GM12878 (cell line): Measurements from ENCODE around the gene RAC3. TPM values are rescaled to one million over a fixed set of nuclear protein-coding genes. Genes with fewer than 3 reads are reported as not detected.

Source experiments
- ATAC-seq: fragments of 200-7000 bp; cut with Tn5 transposase; 3 replicates; pipeline ENCODE4 v1.9.1; 2020; ENCODE audit warnings: mild to moderate bottlenecking, moderate library complexity
- BruUV-seq: library from RNA; stranded (reverse); fragments of 400-500 nt; replicated peaks from 2 replicates; lab custom pipeline; 2021; lab: Mats Ljungman, UMichigan
- CTCF ChIA-PET: fragments of 300-600 bp; sonication (Branson Sonifier 250); formaldehyde crosslinking; extraction: SDS; loops from one replicate; lab custom pipeline; 2021; ENCODE audit warnings: inconsistent platforms; lab: Yijun Ruan, JAX
- POLR2A ChIA-PET: fragments of 350-600 bp; formaldehyde crosslinking; extraction: SDS; loops from one replicate; lab custom pipeline; 2021; ENCODE audit warnings: inconsistent platforms; lab: Charles Lee
- RAD21 ChIA-PET: fragments of 300-600 bp; sonication (Branson Sonifier 250); formaldehyde crosslinking; loops from one replicate; lab custom pipeline; 2023; ENCODE audit warnings: antibody characterized with exemption; ENCODE audit not compliant: unreplicated experiment; lab: Charles Lee
- SMC1A ChIA-PET: fragments of 300-600 bp; sonication (Branson Sonifier 250); formaldehyde crosslinking; loops from one replicate; lab custom pipeline; 2023; ENCODE audit not compliant: unreplicated experiment, uncharacterized antibody; lab: Charles Lee
- DNase-seq: peaks from one replicate; pipeline ENCODE4 v3.0.0-alpha.2; 2011; ENCODE audit warnings: low read depth, low spot score
- FAIRE-seq: peaks from 3 replicates; lab custom pipeline; 2011; peaks lifted over from hg19 to GRCh38; lab: Jason Lieb, UNC
- H2AFZ ChIP-seq: 2 replicates; pipeline ENCODE4 v1.6.0; 2011; ENCODE audit warnings: low read depth, low read length, control low read depth; ENCODE audit not compliant: control insufficient read depth
- H3K27ac ChIP-seq: 2 replicates; pipeline ENCODE4 v1.5.1; 2011; ENCODE audit warnings: control low read depth; ENCODE audit not compliant: control insufficient read depth, insufficient read depth
- H3K27me3 ChIP-seq, 2 experiments: replicated peaks in 1 of 2; 2 replicates each; pipeline versions ENCODE4 v1.6.0 to v1.6.1; 2011; ENCODE audit warnings: low read length in 1 of 2; ENCODE audit not compliant: control insufficient read depth in 2 of 2, insufficient read depth in 2 of 2
- H3K36me3 ChIP-seq, 2 experiments: 2 replicates each; pipeline ENCODE4 v1.5.1; 2011; ENCODE audit warnings: low read length in 1 of 2; ENCODE audit not compliant: control insufficient read depth in 2 of 2, insufficient read depth in 2 of 2
- H3K4me1 ChIP-seq: 2 replicates; pipeline ENCODE4 v1.6.1; 2011; ENCODE audit warnings: mild to moderate bottlenecking, low read length, moderate library complexity, mixed read lengths; ENCODE audit not compliant: control insufficient read depth, insufficient read depth
- H3K4me2 ChIP-seq: 2 replicates; pipeline ENCODE4 v1.6.0; 2011; ENCODE audit warnings: control low read depth; ENCODE audit not compliant: control insufficient read depth, insufficient read depth
- H3K4me3 ChIP-seq: fragments of 200-600 bp; sonication (generic); 2 replicates; pipeline ENCODE4 v1.5.1; 2016
- H3K79me2 ChIP-seq: 2 replicates; pipeline ENCODE4 v1.6.0; 2011; ENCODE audit warnings: low read length; ENCODE audit not compliant: control insufficient read depth, insufficient read depth
- H3K9ac ChIP-seq: 2 replicates; pipeline ENCODE4 v1.8.0; 2011; ENCODE audit warnings: low read length, control low read depth, mixed read lengths; ENCODE audit not compliant: control insufficient read depth, insufficient read depth
- H3K9me3 ChIP-seq: replicated peaks from 3 replicates; pipeline ENCODE4 v1.5.1; 2011; ENCODE audit warnings: mild to moderate bottlenecking, low read length; ENCODE audit not compliant: control insufficient read depth, insufficient read depth
- H4K20me1 ChIP-seq: 2 replicates; pipeline ENCODE4 v1.6.0; 2011; ENCODE audit not compliant: control insufficient read depth, insufficient read depth
- CBX3 ChIP-seq: fragments of 200-600 bp; sonication (generic); IDR thresholded peaks from 2 replicates; pipeline ENCODE4 v1.6.1; 2016; ENCODE audit warnings: low read depth, borderline replicate concordance
- CEBPB ChIP-seq, 2 experiments: fragments of 150-350 bp in 1 of 2; IDR thresholded peaks; 2 replicates each; pipeline ENCODE4 v1.6.1; 2012 to 2014; ENCODE audit warnings: low read depth in 2 of 2, low read length in 2 of 2, borderline replicate concordance in 1 of 2, inconsistent platforms in 1 of 2
- CHD1 ChIP-seq: IDR thresholded peaks from 2 replicates; pipeline ENCODE4 v1.6.1; 2012; ENCODE audit warnings: low read depth, low read length, improper control_type of control experiment
- NR2C1 ChIP-seq: fragments of 450-650 bp; IDR thresholded peaks from 2 replicates; pipeline ENCODE4 v1.6.1; 2017; ENCODE audit warnings: antibody characterized with exemption, mild to moderate bottlenecking, moderate library complexity
- POLR2AphosphoS2 ChIP-seq: IDR thresholded peaks from 2 replicates; pipeline ENCODE4 v1.6.1; 2011; ENCODE audit warnings: low read depth, mild to moderate bottlenecking, low read length, improper control_type of control experiment, moderate library complexity
- POLR2AphosphoS5 ChIP-seq: IDR thresholded peaks from 2 replicates; pipeline ENCODE4 v1.6.1; 2011; ENCODE audit warnings: mild to moderate bottlenecking, low read length, inconsistent platforms
- TBL1XR1 ChIP-seq: IDR thresholded peaks from 2 replicates; pipeline ENCODE4 v1.6.1; 2012; ENCODE audit warnings: low read depth, low read length, improper control_type of control experiment
- WGBS: methylation state at CpG from one replicate; pipeline ENCODE4 v1.1.6; 2016; ENCODE audit warnings: low lambda C conversion rate; ENCODE audit not compliant: insufficient replicate concordance, insufficient coverage; ENCODE audit errors: missing lambda C conversion rate; 5-methylcytosine and 5-hydroxymethylcytosine counted together
- in situ Hi-C: fragments of 300-500 bp; cut with MboI; formaldehyde crosslinking; loops from 9 replicates; pipeline ENCODE4 v1.14.3; 2018; ENCODE audit warnings: mixed read lengths
- intact Hi-C: fragments of 100-400 bp; cut with micrococcal nuclease; formaldehyde crosslinking; loops from one replicate; pipeline ENCODE4 v1.14.2; 2022; ENCODE audit not compliant: unreplicated experiment
- polyA plus RNA-seq, 11 experiments: library from polyadenylated mRNA; depleted of rRNA in 4 of 11; unstranded in 6 of 11; stranded (reverse) in 5 of 11; fragments of >200 nt; fragmentation: Nextera tagmentation in 4 of 11; fragmentation: Illumina TruSeq in 1 of 11; extraction: Ambion mirVana in 4 of 11; extraction: Trizol in 1 of 11; gene quantifications; 1 replicate in 1 of 11; 2 replicates in 10 of 11; pipeline versions ENCODE4 v1.2.1 to v1.2.3, GENCODE V29; 2011 to 2016; ENCODE audit warnings: inconsistent platforms in 2 of 11, missing spikeins in 2 of 11, low read depth in 1 of 11
- total RNA-seq, 4 experiments: library from RNA; depleted of rRNA in 3 of 4; stranded (reverse); fragments of >200 nt in 3 of 4; fragmentation: Illumina TruSeq in 1 of 4; extraction: Trizol in 1 of 4; gene quantifications; 2 replicates each; pipeline versions ENCODE4 v1.2.1 to v1.2.3, GENCODE V29; 2013 to 2021

Gene RAC3
- total and polyA plus RNA-seq, 10 of the 15 experiments (the other 5 are each of a cell fraction or from before 2014, with no cell fraction given), result 0.11 to 32.9 (median 6.7) TPM

DNA sequence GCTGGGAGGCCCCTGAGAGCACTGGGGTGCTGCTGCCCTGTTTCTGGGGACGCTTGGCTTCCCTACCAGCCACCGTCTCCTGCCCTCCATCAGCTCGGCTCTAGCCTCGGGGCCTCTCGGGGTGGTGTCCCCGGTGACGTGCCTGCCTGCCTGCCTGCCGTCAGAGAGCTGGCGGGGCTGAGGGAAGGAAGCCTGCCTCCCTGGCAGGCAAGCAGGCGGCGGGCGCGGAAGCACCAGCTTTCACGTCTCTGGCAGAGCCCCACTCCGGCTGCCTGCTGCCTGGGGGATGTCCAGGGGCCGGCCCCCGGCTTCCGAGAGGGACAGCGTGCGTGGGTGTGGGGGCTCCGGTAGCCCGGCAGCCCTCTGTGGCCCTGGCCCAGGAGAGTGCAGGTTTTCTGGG, 18.1 kb upstream of the RAC3 start:
- no peaks in the 10 kb centered on the region for H4K20me1 ChIP-seq

DNA sequence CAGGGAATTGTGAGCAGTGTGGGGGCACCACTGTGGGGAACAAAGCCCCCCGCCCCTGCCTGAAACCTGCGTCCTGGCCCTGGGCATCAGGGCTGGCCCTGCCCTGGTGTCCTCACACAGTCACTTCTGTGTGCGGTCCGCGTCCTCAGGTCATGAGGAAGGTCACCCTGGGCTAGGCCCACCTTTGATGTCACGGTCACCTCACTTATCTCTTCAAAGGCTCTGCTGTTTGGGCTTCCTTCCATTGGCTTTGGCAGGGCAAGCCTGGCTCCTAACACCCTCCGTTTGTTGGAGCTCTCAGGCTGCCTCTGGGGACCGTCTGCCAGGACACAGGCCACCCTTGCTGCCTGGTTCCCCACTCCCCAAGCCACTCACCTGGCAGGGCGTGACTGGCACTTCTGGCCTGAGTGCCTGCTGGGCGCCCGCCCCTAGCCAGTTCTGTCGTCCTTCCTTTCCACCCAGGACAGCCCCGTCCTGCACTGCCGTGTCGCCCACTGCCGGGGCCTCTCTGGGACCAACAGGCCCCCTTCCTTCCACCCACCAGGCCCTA, 17.6 kb upstream of the RAC3 start:
- no peak for TF ChIP-seq CHD1
- no peak for TF ChIP-seq TBL1XR1
- no peak for TF ChIP-seq CEBPB (IDR thresholded peaks at IDR 0.05; ENCODE audit: borderline replicate concordance in 1 of 2, low read depth in 2 of 2, low read length in 2 of 2)
- TF ChIP-seq POLR2AphosphoS5, result no peak
- TF ChIP-seq POLR2AphosphoS2, result no peak
- TF ChIP-seq NR2C1, result no peak
- H3K4me3 ChIP-seq, result no peak overlapping the region
- no TSS peak for BruUV-seq
- H2AFZ ChIP-seq, result no peak overlapping the region
- ChIA-PET RAD21 (no interaction called here), CTCF (interaction anchor here (1.3 kb wide), 1 partner anchor 54 kb away, joined by 3 read pairs; no protein-coding TSS in a partner anchor), SMC1A (no interaction called here), POLR2A (no interaction called here)
- no peaks in the 10 kb centered on the region for H3K9me3 ChIP-seq
- no peak overlapping the region for H3K4me2 ChIP-seq
- H3K4me1 ChIP-seq, result no peaks in the 10 kb centered on the region
- no peak for ATAC-seq
- no peaks in the 10 kb centered on the region; a peak in 1 of 4 replicates for H3K36me3 ChIP-seq
- intact Hi-C loops, result no loop called here
- DNase-seq, result no peak
- no peaks in the 10 kb centered on the region for H3K27me3 ChIP-seq
- WGBS, result 80% methylated on average over 16 of the region's 16 CpGs
- FAIRE-seq, result no peak
- in situ Hi-C loops, result no loop called here
- H3K27ac ChIP-seq, result no peak overlapping the region
- H3K9ac ChIP-seq, result no peak overlapping the region
- no peaks in the 10 kb centered on the region for H3K79me2 ChIP-seq
- H4K20me1 ChIP-seq, result no peaks in the 10 kb centered on the region

More for the DNA sequence above, 18.1 kb upstream of the RAC3 start:
- ChIA-PET RAD21 (no interaction called here), CTCF (interaction anchor here (1.3 kb wide), 1 partner anchor 54 kb away, joined by 3 read pairs; no protein-coding TSS in a partner anchor), POLR2A (no interaction called here), SMC1A (no interaction called here)
- Histone ChIP-seq H3K4me3 (no peak overlapping the region), H3K9me3 (no peaks in the 10 kb centered on the region), H3K4me2 (no peak overlapping the region), H2AFZ (no peak overlapping the region), H3K79me2 (no peaks in the 10 kb centered on the region), H3K4me1 (no peaks in the 10 kb centered on the region), H3K9ac (no peak overlapping the region), H3K27me3 (no peaks in the 10 kb centered on the region), H3K27ac (no peak overlapping the region), H3K36me3 (no peaks in the 10 kb centered on the region; a peak in 1 of 4 replicates)
- TF ChIP-seq CBX3, result no peak
- BruUV-seq, result no TSS peak
- 77% methylated on average over 22 of the region's 22 CpGs for WGBS
- intact Hi-C loops, result no loop called here
- DNase-seq (no peak), FAIRE-seq (no peak), ATAC-seq (no peak)
- in situ Hi-C loops, result no loop called here
